Mesendoderm (in vitro differentiated cells): Measurements from ENCODE around the gene SQSTM1.
"Not testable (repeated sequence)": the region's sequence is repeated elsewhere in the genome, so short reads cannot be mapped to it uniquely, and the experiment has no call there.

Experiments
- DNase-seq: peaks from one replicate; pipeline ENCODE4 v3.0.0; 2013
- H2AK5ac ChIP-seq: 2 replicates; pipeline ENCODE4 v1.6.1; 2013; ENCODE audit warnings: low read length, inconsistent platforms
- H2BK120ac ChIP-seq: 2 replicates; pipeline ENCODE4 v1.6.1; 2013; ENCODE audit warnings: low read depth, mild to moderate bottlenecking, low read length, moderate library complexity, mixed read lengths
- H2BK15ac ChIP-seq: replicated peaks from 2 replicates; pipeline ENCODE4 v1.6.1; 2013; ENCODE audit warnings: low read depth, mild to moderate bottlenecking, moderate library complexity
- H2BK5ac ChIP-seq: 2 replicates; pipeline ENCODE4 v1.6.1; 2013; ENCODE audit warnings: low read length, inconsistent platforms
- H3K18ac ChIP-seq: 2 replicates; pipeline ENCODE4 v1.6.1; 2013; ENCODE audit warnings: mild to moderate bottlenecking, low read length, mixed read lengths
- H3K23ac ChIP-seq: one replicate; pipeline ENCODE4 v1.6.1; 2013; ENCODE audit warnings: low read length
- H3K27ac ChIP-seq: 2 replicates; pipeline ENCODE4 v1.5.1; 2013; ENCODE audit warnings: low read depth, mild to moderate bottlenecking, inconsistent platforms, low read length, moderate library complexity
- H3K27me3 ChIP-seq: 2 replicates; pipeline ENCODE4 v1.6.1; 2013; ENCODE audit warnings: low read length, control low read depth, mild to moderate bottlenecking, inconsistent platforms; ENCODE audit not compliant: insufficient read depth, poor library complexity
- H3K36me3 ChIP-seq: 2 replicates; pipeline ENCODE4 v1.6.1; 2013; ENCODE audit warnings: low read length, inconsistent platforms; ENCODE audit not compliant: control insufficient read depth, insufficient read depth
- H3K4ac ChIP-seq: one replicate; pipeline ENCODE4 v1.6.1; 2013; ENCODE audit warnings: low read depth, mild to moderate bottlenecking, low read length, moderate library complexity
- H3K4me1 ChIP-seq: 2 replicates; pipeline ENCODE4 v1.6.1; 2013; ENCODE audit warnings: low read depth, low read length, inconsistent platforms; ENCODE audit not compliant: control insufficient read depth
- H3K4me2 ChIP-seq: 2 replicates; pipeline ENCODE4 v1.6.1; 2013; ENCODE audit warnings: low read length
- H3K4me3 ChIP-seq: 2 replicates; pipeline ENCODE4 v1.5.1; 2013; ENCODE audit warnings: mild to moderate bottlenecking, low read length
- H3K56ac ChIP-seq: one replicate; pipeline ENCODE4 v1.6.1; 2013; ENCODE audit warnings: low read length
- H3K79me1 ChIP-seq: 2 replicates; pipeline ENCODE4 v1.6.1; 2013; ENCODE audit warnings: low read length, inconsistent platforms
- H3K79me2 ChIP-seq: 2 replicates; pipeline ENCODE4 v1.6.1; 2013; ENCODE audit warnings: mild to moderate bottlenecking, low read length; ENCODE audit not compliant: control insufficient read depth, insufficient read depth
- H3K9ac ChIP-seq: 2 replicates; pipeline ENCODE4 v1.6.1; 2013; ENCODE audit warnings: low read length, inconsistent platforms
- H4K5ac ChIP-seq: one replicate; pipeline ENCODE4 v1.6.1; 2013; ENCODE audit warnings: low read length
- H4K8ac ChIP-seq: one replicate; pipeline ENCODE4 v1.6.1; 2013; ENCODE audit warnings: low read depth, mild to moderate bottlenecking, control low read depth, low read length, moderate library complexity
- WGBS: extraction: QIAGEN DNeasy Blood & Tissue Kit; methylation state at CpG from one replicate; pipeline ENCODE4 v1.1.7; 2013; ENCODE audit warnings: low lambda C conversion rate, missing lambda C conversion rate; ENCODE audit not compliant: insufficient coverage; ENCODE audit errors: extremely low coverage; 5-methylcytosine and 5-hydroxymethylcytosine counted together

SQSTM1 gene

DNA sequence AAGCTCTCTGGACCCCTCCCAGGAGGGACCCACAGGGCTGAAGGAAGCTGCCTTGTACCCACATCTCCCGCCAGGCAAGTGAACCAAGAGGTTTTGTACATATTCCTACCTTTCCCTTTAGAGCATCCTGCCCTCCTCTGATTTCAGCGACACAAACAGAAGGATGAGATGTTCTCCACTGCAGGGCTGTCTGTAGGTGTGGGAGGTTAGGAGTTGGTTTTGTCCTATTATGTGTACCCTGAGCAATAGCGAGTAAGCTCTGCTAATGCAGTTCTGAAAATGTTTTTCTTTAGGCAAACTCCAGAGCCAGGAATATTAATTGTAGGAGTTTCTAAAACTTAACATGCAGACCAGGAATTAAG is 13.0 kb downstream of the SQSTM1 start:
- Histone ChIP-seq H3K4me2 (no peak overlapping the region), H2BK15ac (no peak overlapping the region), H3K4me1 (no peaks in the 10 kb centered on the region), H3K36me3 (peaks cover 22% of the 10 kb centered on the region), H2AK5ac (no peak overlapping the region), H3K9ac (no peak overlapping the region), H2BK120ac (no peak overlapping the region), H4K8ac (no peak overlapping the region), H2BK5ac (no peak overlapping the region), H3K27ac (no peak overlapping the region), H4K5ac (no peak overlapping the region), H3K4ac (no peak overlapping the region), H3K56ac (no peak overlapping the region), H3K23ac (no peak overlapping the region), H3K18ac (no peak overlapping the region), H3K4me3 (no peak overlapping the region), H3K27me3 (no peaks in the 10 kb centered on the region), H3K79me2 (no peaks in the 10 kb centered on the region), H3K79me1 (no peaks in the 10 kb centered on the region)
- WGBS: no CpG with 5 or more reads among the region's 3 CpGs
- DNase-seq: no peak

DNA sequence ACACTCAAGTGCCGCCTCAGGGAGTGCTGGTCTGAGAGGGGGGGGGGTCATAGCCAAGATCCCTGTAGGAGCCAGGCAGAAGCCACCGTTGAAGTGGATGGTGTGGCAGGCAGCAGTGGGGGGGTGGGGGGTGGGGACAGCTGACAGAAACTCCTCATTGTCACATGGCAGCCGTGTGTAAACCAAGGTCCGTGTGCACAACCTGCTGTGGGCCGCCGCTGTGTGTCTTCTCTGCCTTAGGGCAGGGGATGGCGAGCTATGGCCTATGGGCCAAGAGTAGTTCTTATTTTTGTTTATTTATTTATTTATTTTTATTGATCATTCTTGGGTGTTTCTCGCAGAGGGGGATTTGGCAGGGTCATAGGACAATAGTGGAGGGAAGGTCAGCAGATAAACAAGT is 13.4 kb downstream of the SQSTM1 start:
- Histone ChIP-seq H2BK15ac (no peak overlapping the region), H3K4me2 (no peak overlapping the region), H3K4me3 (no peak overlapping the region), H3K36me3 (peaks cover 20% of the 10 kb centered on the region), H3K79me2 (no peaks in the 10 kb centered on the region), H2BK5ac (no peak overlapping the region), H3K9ac (no peak overlapping the region), H3K23ac (no peak overlapping the region), H3K4me1 (no peaks in the 10 kb centered on the region), H2BK120ac (no peak overlapping the region), H2AK5ac (no peak overlapping the region), H3K27me3 (no peaks in the 10 kb centered on the region), H3K4ac (no peak overlapping the region), H3K56ac (no peak overlapping the region), H3K18ac (no peak overlapping the region), H4K5ac (no peak overlapping the region), H3K79me1 (no peaks in the 10 kb centered on the region), H4K8ac (no peak overlapping the region), H3K27ac (no peak overlapping the region)
- DNase-seq: no peak
- no CpG with 5 or more reads among the region's 8 CpGs for WGBS

DNA sequence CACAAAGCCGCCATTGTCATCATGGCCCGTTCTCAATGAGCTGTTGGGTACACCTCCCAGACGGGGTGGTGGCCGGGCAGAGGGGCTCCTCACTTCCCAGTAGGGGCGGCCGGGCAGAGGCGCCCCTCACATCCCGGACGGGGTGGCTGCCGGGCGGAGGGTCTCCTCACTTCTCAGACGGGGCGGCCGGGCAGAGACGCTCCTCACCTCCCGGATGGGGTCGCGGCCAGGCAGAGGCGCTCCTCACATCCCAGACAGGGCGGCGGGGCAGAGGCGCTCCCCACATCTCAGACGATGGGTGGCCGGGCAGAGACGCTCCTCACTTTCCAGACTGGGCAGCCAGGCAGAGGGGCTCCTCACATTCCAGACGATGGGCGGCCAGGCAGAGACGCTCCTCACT is 14.2 kb downstream of the SQSTM1 start:
- not testable (repeated sequence) for H3K18ac ChIP-seq, H4K5ac ChIP-seq, H3K79me1 ChIP-seq, H2AK5ac ChIP-seq, H3K23ac ChIP-seq, H2BK120ac ChIP-seq, H3K27me3 ChIP-seq, H2BK5ac ChIP-seq, H3K79me2 ChIP-seq, H4K8ac ChIP-seq, H2BK15ac ChIP-seq, H3K4ac ChIP-seq, DNase-seq, H3K27ac ChIP-seq, H3K4me1 ChIP-seq, H3K56ac ChIP-seq, H3K4me3 ChIP-seq, H3K9ac ChIP-seq, H3K4me2 ChIP-seq
- no CpG with 5 or more reads among the region's 28 CpGs for WGBS
- peaks cover 25% of the 10 kb centered on the region for H3K36me3 ChIP-seq

DNA sequence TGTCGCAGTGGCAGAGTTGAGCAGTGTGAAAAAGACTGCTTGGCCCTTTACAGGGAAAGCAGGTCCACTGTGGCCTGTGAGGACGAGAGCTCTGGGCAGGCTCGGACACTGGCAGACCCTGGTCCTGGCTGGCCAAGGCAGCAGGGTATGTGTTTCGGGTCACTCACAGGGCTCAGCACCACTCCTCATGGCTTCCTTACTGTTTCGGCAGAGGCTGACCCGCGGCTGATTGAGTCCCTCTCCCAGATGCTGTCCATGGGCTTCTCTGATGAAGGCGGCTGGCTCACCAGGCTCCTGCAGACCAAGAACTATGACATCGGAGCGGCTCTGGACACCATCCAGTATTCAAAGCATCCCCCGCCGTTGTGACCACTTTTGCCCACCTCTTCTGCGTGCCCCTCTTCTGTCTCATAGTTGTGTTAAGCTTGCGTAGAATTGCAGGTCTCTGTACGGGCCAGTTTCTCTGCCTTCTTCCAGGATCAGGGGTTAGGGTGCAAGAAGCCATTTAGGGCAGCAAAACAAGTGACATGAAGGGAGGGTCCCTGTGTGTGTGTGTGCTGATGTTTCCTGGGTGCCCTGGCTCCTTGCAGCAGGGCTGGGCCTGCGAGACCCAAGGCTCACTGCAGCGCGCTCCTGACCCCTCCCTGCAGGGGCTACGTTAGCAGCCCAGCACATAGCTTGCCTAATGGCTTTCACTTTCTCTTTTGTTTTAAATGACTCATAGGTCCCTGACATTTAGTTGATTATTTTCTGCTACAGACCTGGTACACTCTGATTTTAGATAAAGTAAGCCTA is 15.7 kb downstream of the SQSTM1 start:
- Histone ChIP-seq H3K4me2 (no peak overlapping the region), H3K79me2 (no peaks in the 10 kb centered on the region), H3K27ac (no peak overlapping the region), H4K5ac (no peak overlapping the region), H2BK5ac (no peak overlapping the region), H3K9ac (no peak overlapping the region), H3K23ac (no peak overlapping the region), H2BK120ac (no peak overlapping the region), H3K18ac (no peak overlapping the region), H3K79me1 (no peaks in the 10 kb centered on the region), H3K4me1 (no peaks in the 10 kb centered on the region), H3K36me3 (peaks cover 22% of the 10 kb centered on the region), H4K8ac (no peak overlapping the region), H3K56ac (no peak overlapping the region), H2BK15ac (no peak overlapping the region), H3K4ac (no peak overlapping the region), H3K4me3 (no peak overlapping the region), H3K27me3 (no peaks in the 10 kb centered on the region), H2AK5ac (no peak overlapping the region)
- no peak for DNase-seq
- no CpG with 5 or more reads among the region's 19 CpGs for WGBS

DNA sequence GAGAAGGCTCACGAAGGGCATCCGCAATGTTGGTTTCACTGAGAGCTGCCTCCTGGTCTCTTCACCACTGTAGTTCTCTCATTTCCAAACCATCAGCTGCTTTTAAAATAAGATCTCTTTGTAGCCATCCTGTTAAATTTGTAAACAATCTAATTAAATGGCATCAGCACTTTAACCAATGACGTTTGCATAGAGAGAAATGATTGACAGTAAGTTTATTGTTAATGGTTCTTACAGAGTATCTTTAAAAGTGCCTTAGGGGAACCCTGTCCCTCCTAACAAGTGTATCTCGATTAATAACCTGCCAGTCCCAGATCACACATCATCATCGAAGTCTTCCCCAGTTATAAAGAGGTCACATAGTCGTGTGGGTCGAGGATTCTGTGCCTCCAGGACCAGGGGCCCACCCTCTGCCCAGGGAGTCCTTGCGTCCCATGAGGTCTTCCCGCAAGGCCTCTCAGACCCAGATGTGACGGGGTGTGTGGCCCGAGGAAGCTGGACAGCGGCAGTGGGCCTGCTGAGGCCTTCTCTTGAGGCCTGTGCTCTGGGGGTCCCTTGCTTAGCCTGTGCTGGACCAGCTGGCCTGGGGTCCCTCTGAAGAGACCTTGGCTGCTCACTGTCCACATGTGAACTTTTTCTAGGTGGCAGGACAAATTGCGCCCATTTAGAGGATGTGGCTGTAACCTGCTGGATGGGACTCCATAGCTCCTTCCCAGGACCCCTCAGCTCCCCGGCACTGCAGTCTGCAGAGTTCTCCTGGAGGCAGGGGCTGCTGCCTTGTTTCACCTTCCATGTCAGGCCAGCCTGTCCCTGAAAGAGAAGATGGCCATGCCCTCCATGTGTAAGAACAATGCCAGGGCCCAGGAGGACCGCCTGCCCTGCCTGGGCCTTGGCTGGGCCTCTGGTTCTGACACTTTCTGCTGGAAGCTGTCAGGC is 16.6 kb downstream of the SQSTM1 start:
- no peak overlapping the region for H3K4me2 ChIP-seq
- peaks cover 22% of the 10 kb centered on the region for H3K36me3 ChIP-seq
- no peaks in the 10 kb centered on the region for H3K79me1 ChIP-seq
- no peak overlapping the region for H3K27ac ChIP-seq
- no peak overlapping the region for H4K5ac ChIP-seq
- no peak overlapping the region for H3K4ac ChIP-seq
- no peak overlapping the region for H2BK5ac ChIP-seq
- no CpG with 5 or more reads among the region's 15 CpGs for WGBS
- no peak overlapping the region for H2AK5ac ChIP-seq
- H3K27me3 ChIP-seq: no peaks in the 10 kb centered on the region
- no peaks in the 10 kb centered on the region for H3K4me1 ChIP-seq
- H2BK120ac ChIP-seq: no peak overlapping the region
- H3K4me3 ChIP-seq: no peak overlapping the region
- no peak overlapping the region for H3K23ac ChIP-seq
- H3K9ac ChIP-seq: no peak overlapping the region
- no peak overlapping the region for H3K18ac ChIP-seq
- H2BK15ac ChIP-seq: no peak overlapping the region
- H3K79me2 ChIP-seq: no peaks in the 10 kb centered on the region
- DNase-seq: no peak
- H3K56ac ChIP-seq: no peak overlapping the region
- no peak overlapping the region for H4K8ac ChIP-seq
